GM12873 (cell line): ENCODE measurements around the gene RELA.

Source experiments
- CTCF ChIP-seq: IDR thresholded peaks from 2 replicates; pipeline ENCODE4 v1.5.1; 2012; ENCODE audit warnings: low read depth, mild to moderate bottlenecking, moderate library complexity, low read length, control low read depth; ENCODE audit not compliant: insufficient read depth; ENCODE audit errors: missing control alignments

RELA gene

GRCh38 chr11:65634440-65634839 lies 28.3 kb downstream of the RELA start:
- no peak for TF ChIP-seq CTCF

GRCh38 chr11:65634109-65634436 lies 28.6 kb downstream of the RELA start:
- TF ChIP-seq CTCF, result no peak

- TF ChIP-seq CTCF, result no peak
Measured at GRCh38 chr11:65633390-65634108, 29.2 kb downstream of the RELA start.

GRCh38 chr11:65630215-65630614 lies 32.5 kb downstream of the RELA start:
- TF ChIP-seq CTCF, result no peak

GRCh38 chr11:65629579-65629978 lies 33.1 kb downstream of the RELA start:
- no peak for TF ChIP-seq CTCF

- no peak for TF ChIP-seq CTCF
Measured at GRCh38 chr11:65627202-65627601, 35.5 kb downstream of the RELA start.

- TF ChIP-seq CTCF, result peak; percentile 84
Measured at GRCh38 chr11:65625628-65626342, 36.9 kb downstream of the RELA start.
